SK-N-SH (cell line): ENCODE data around the gene SNCAIP.

Source experiments
- EZH2phosphoT487 ChIP-seq: fragments of 200-600 bp; sonication (generic); IDR thresholded peaks from 2 replicates; pipeline ENCODE4 v1.6.1; 2017; ENCODE audit warnings: low read depth, mixed run types, mild to moderate bottlenecking, antibody characterized with exemption, moderate library complexity, borderline replicate concordance
- GABPA ChIP-seq: IDR thresholded peaks from 2 replicates; pipeline ENCODE4 v1.4.0; 2012; ENCODE audit warnings: low read depth, mild to moderate bottlenecking
- RFX5 ChIP-seq: IDR thresholded peaks from 2 replicates; pipeline ENCODE4 v1.6.1; 2012; ENCODE audit warnings: mild to moderate bottlenecking, improper control_type of control experiment, low read length
- RXRA ChIP-seq: IDR thresholded peaks from 2 replicates; pipeline ENCODE4 v1.4.0; 2012; ENCODE audit warnings: low read depth, mild to moderate bottlenecking, borderline replicate concordance
- TEAD4 ChIP-seq: IDR thresholded peaks from 2 replicates; pipeline ENCODE4 v1.4.0; 2012; ENCODE audit warnings: mild to moderate bottlenecking, borderline replicate concordance; ENCODE audit not compliant: insufficient read depth
- USF2 ChIP-seq: fragments of 150-350 bp; IDR thresholded peaks from 2 replicates; pipeline ENCODE4 v1.6.1; 2017; ENCODE audit warnings: antibody characterized with exemption, low read length, low read depth, borderline replicate concordance
- TF ChIP-seq, protein P1 (sequence below): fragments of 200-600 bp; sonication (generic); IDR thresholded peaks from 2 replicates; pipeline ENCODE4 v1.6.1; 2017; ENCODE audit warnings: antibody characterized with exemption, mild to moderate bottlenecking, moderate library complexity

GRCh38 chr5:122494109-122494508, 182.1 kb downstream of the SNCAIP start:
- TF ChIP-seq EZH2phosphoT487 = no peak
- TF ChIP-seq, protein P1, sequence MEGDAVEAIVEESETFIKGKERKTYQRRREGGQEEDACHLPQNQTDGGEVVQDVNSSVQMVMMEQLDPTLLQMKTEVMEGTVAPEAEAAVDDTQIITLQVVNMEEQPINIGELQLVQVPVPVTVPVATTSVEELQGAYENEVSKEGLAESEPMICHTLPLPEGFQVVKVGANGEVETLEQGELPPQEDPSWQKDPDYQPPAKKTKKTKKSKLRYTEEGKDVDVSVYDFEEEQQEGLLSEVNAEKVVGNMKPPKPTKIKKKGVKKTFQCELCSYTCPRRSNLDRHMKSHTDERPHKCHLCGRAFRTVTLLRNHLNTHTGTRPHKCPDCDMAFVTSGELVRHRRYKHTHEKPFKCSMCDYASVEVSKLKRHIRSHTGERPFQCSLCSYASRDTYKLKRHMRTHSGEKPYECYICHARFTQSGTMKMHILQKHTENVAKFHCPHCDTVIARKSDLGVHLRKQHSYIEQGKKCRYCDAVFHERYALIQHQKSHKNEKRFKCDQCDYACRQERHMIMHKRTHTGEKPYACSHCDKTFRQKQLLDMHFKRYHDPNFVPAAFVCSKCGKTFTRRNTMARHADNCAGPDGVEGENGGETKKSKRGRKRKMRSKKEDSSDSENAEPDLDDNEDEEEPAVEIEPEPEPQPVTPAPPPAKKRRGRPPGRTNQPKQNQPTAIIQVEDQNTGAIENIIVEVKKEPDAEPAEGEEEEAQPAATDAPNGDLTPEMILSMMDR = no peak
- TF ChIP-seq RFX5 = no peak
- TF ChIP-seq RXRA = no peak
- TF ChIP-seq USF2 = no peak
- TF ChIP-seq TEAD4 = no peak
- no peak for TF ChIP-seq GABPA
